NCI-H1092 (cell line): ENCODE measurements around the gene FGF11.

Experiments
- DNase-seq: peaks from one replicate; lab custom pipeline; 2025; lab: John Stamatoyannopoulos, UW

The FGF11 gene

GRCh38 chr17:7431231-7431630, 8.1 kb upstream of the FGF11 start:
- no peak for DNase-seq

GRCh38 chr17:7432296-7432695, 7.0 kb upstream of the FGF11 start:
- DNase-seq = no peak

GRCh38 chr17:7435676-7436555, 3.4 kb upstream of the FGF11 start:
- DNase-seq = no peak

GRCh38 chr17:7436556-7437368, 2.5 kb upstream of the FGF11 start:
- DNase-seq = peak; percentile 62

- DNase-seq = no peak
Measured at GRCh38 chr17:7437369-7437863, 1.9 kb upstream of the FGF11 start.

GRCh38 chr17:7437950-7438614, 1.2 kb upstream of the FGF11 start:
- no peak for DNase-seq

- no peak for DNase-seq
Measured at GRCh38 chr17:7438656-7439460, 454 bp upstream of the FGF11 start.

- DNase-seq = peak; percentile 38
Measured at GRCh38 chr17:7440113-7440833, 961 bp downstream of the FGF11 start.

- DNase-seq = no peak
Measured at GRCh38 chr17:7440834-7441195, 1.5 kb downstream of the FGF11 start.

GRCh38 chr17:7441266-7441665, 2.0 kb downstream of the FGF11 start:
- no peak for DNase-seq

GRCh38 chr17:7442142-7442541, 2.8 kb downstream of the FGF11 start:
- no peak for DNase-seq

- no peak for DNase-seq
Measured at GRCh38 chr17:7443499-7444485, 4.5 kb downstream of the FGF11 start.

- DNase-seq = no peak
Measured at GRCh38 chr17:7444682-7445618, 5.6 kb downstream of the FGF11 start, which contains the start of gene CHRNB1. Gene CHRNB1 (plus strand): TSS chr17:7445061. CDS start chr17:7445128, 67 bp downstream.

- no peak for DNase-seq
Measured at GRCh38 chr17:7445619-7445968, 6.3 kb downstream of the FGF11 start.

- no peak for DNase-seq
Measured at GRCh38 chr17:7448461-7448860, 9.1 kb downstream of the FGF11 start.

GRCh38 chr17:7459961-7460545, 20.7 kb downstream of the FGF11 start:
- no peak for DNase-seq

- DNase-seq = no peak
Measured at GRCh38 chr17:7460850-7461660, 21.7 kb downstream of the FGF11 start.
